WTC11 (cell line): ENCODE measurements around the gene ATP10D. TPM values are rescaled to one million over a fixed set of nuclear protein-coding genes. Genes with fewer than 3 reads are reported as not detected.

Source experiments
- ATAC-seq: fragments of 200-7000 bp; cut with Tn5 transposase; 2 replicates; pipeline ENCODE4 v1.10.0; 2021; ENCODE audit warnings: mild to moderate bottlenecking, moderate library complexity
- CTCF ChIA-PET: fragments of 300-600 bp; sonication (Branson Sonifier 250); formaldehyde crosslinking; loops from one replicate; lab custom pipeline; 2021; ENCODE audit warnings: antibody characterized with exemption; lab: Charles Lee
- POLR2A ChIA-PET: fragments of 350-600 bp; sonication (Branson Sonifier 250); formaldehyde crosslinking; loops from one replicate; lab custom pipeline; 2021; ENCODE audit warnings: antibody characterized with exemption; lab: Charles Lee
- DNase-seq: peaks from one replicate; pipeline ENCODE4 v3.0.0; 2021; ENCODE audit warnings: low spot score
- H3K27ac Mint-ChIP-seq: 2 replicates; pipeline ENCODE4 v1.8.0; 2021; ENCODE audit warnings: mixed read lengths
- H3K27me3 Mint-ChIP-seq: 2 replicates; pipeline ENCODE4 v1.8.0; 2021; ENCODE audit warnings: low read depth, mild to moderate bottlenecking, moderate library complexity, mixed read lengths
- H3K36me3 Mint-ChIP-seq: 2 replicates; pipeline ENCODE4 v1.8.0; 2021; ENCODE audit warnings: mixed read lengths
- H3K4me1 Mint-ChIP-seq: 2 replicates; pipeline ENCODE4 v1.8.0; 2022; ENCODE audit warnings: mixed read lengths
- H3K4me3 Mint-ChIP-seq: 2 replicates; pipeline ENCODE4 v1.8.0; 2021; ENCODE audit warnings: mild to moderate bottlenecking, moderate library complexity, mixed read lengths
- H3K9me3 Mint-ChIP-seq: 2 replicates; pipeline ENCODE4 v1.8.0; 2021; ENCODE audit warnings: mixed read lengths
- ATF1 ChIP-seq: sonication (generic); formaldehyde crosslinking; IDR thresholded peaks from 2 replicates; pipeline ENCODE4 v1.8.1; 2023; ENCODE audit warnings: mild to moderate bottlenecking, moderate library complexity, missing genetic modification reagents
- ESRRA ChIP-seq: sonication (generic); formaldehyde crosslinking; IDR thresholded peaks from 2 replicates; pipeline ENCODE4 v1.8.1; 2022; ENCODE audit warnings: mild to moderate bottlenecking, missing genetic modification reagents, borderline replicate concordance
- FOXJ3 ChIP-seq: sonication (generic); formaldehyde crosslinking; IDR thresholded peaks from 2 replicates; pipeline ENCODE4 v1.9.0; 2021; ENCODE audit warnings: missing genetic modification reagents, mild to moderate bottlenecking, borderline replicate concordance
- JAZF1 ChIP-seq: fragments of 250-450 bp; sonication (Bioruptor Pico); IDR thresholded peaks from 2 replicates; pipeline ENCODE4 v1.9.0; 2021; ENCODE audit warnings: moderate library complexity, mild to moderate bottlenecking, inconsistent platforms
- RORB ChIP-seq: fragments of 250-450 bp; sonication (Bioruptor Pico); IDR thresholded peaks from 2 replicates; pipeline ENCODE4 v1.9.0; 2021; ENCODE audit warnings: mild to moderate bottlenecking
- TCF7 ChIP-seq: sonication (generic); formaldehyde crosslinking; IDR thresholded peaks from 2 replicates; pipeline ENCODE4 v1.8.0; 2022; ENCODE audit warnings: mild to moderate bottlenecking, low read depth, missing genetic modification reagents, moderate library complexity
- TP53 ChIP-seq: sonication (generic); formaldehyde crosslinking; IDR thresholded peaks from 2 replicates; pipeline ENCODE4 v1.8.1; 2023; ENCODE audit warnings: mild to moderate bottlenecking, missing genetic modification reagents
- ZNF121 ChIP-seq: sonication (generic); formaldehyde crosslinking; IDR thresholded peaks from 2 replicates; pipeline ENCODE4 v1.8.0; 2023; ENCODE audit warnings: missing genetic modification reagents
- ZNF232 ChIP-seq: sonication (generic); formaldehyde crosslinking; IDR thresholded peaks from 2 replicates; pipeline ENCODE4 v1.8.0; 2022; ENCODE audit warnings: mild to moderate bottlenecking, missing genetic modification reagents
- ZNF317 ChIP-seq: sonication (generic); formaldehyde crosslinking; IDR thresholded peaks from 2 replicates; pipeline ENCODE4 v1.8.1; 2023; ENCODE audit warnings: low read depth, mild to moderate bottlenecking, moderate library complexity, missing genetic modification reagents, borderline replicate concordance
- total RNA-seq: library from RNA; stranded (reverse); gene quantifications from 3 replicates; pipeline ENCODE4 v1.2.3, GENCODE V29; 2021
- TF ChIP-seq, protein P1 (sequence below): sonication (generic); formaldehyde crosslinking; IDR thresholded peaks from 2 replicates; pipeline ENCODE4 v1.8.1; 2023; ENCODE audit warnings: mild to moderate bottlenecking, missing genetic modification reagents, borderline replicate concordance
- TF ChIP-seq, protein P2 (sequence below): sonication (generic); formaldehyde crosslinking; IDR thresholded peaks from 2 replicates; pipeline ENCODE4 v1.8.1; 2022; ENCODE audit warnings: mild to moderate bottlenecking, moderate library complexity, missing genetic modification reagents
- TF ChIP-seq, protein P3 (sequence below): fragments of 200-600 bp; IDR thresholded peaks from 2 replicates; pipeline ENCODE4 v1.8.0; 2022; ENCODE audit warnings: antibody characterized with exemption
- TF ChIP-seq, protein P4 (sequence below): fragments of 250-450 bp; sonication (Bioruptor Pico); IDR thresholded peaks from 2 replicates; pipeline ENCODE4 v1.9.0; 2021; ENCODE audit warnings: mild to moderate bottlenecking, borderline replicate concordance
- TF ChIP-seq, protein P5 (sequence below): sonication (generic); formaldehyde crosslinking; IDR thresholded peaks from 2 replicates; pipeline ENCODE4 v1.8.1; 2023; ENCODE audit warnings: mild to moderate bottlenecking, missing genetic modification reagents, moderate library complexity
- TF ChIP-seq, protein P6 (sequence below): fragments of 250-450 bp; sonication (Bioruptor Pico); conservative IDR thresholded peaks from 2 replicates; pipeline ENCODE4 v1.9.0; 2021; ENCODE audit warnings: mild to moderate bottlenecking

ATP10D gene
- total RNA-seq, 1 experiment from 2014 or later = 3.1 TPM

DNA sequence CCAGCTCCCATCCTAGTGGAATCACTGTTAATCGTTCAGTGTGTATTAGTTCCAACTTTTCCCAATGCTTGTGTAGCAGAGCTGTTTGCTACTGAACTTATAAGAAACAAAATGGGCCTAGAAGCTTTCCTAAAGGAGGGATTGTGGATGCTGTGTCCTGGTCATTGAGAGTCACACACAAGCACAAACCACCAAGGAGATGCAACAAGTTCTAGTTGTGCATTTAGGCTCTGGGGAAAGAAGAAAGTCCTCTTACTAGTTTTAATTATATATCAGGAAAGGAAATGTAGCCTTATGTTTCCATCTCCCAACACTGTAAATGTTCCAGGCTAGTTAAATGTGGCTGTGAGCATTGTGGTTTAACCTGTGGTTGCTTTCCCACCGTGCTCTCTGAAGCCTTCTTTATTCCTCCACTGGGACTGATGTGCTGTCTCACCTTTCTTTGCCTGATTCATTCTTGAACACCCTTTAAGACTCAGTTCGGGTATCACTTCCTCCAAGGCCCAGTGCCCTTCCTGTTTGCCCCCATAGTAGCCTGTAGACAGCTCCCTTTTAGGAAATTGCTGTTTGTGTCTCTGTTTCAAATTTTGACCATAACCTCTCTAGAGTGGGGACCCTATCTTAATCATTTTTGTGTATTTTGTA is 34.3 kb downstream of the ATP10D start (continued):
- no peak for TF ChIP-seq JAZF1 (CRISPR knock-in tag)
- TF ChIP-seq RORB = no peak
- no peak for TF ChIP-seq TP53 (CRISPR knock-in tag)
- no peak for TF ChIP-seq ZNF232 (CRISPR knock-in tag)
- TF ChIP-seq FOXJ3 (CRISPR knock-in tag) = no peak
- no peak for TF ChIP-seq ZNF121 (CRISPR knock-in tag)
- TF ChIP-seq, protein P1, sequence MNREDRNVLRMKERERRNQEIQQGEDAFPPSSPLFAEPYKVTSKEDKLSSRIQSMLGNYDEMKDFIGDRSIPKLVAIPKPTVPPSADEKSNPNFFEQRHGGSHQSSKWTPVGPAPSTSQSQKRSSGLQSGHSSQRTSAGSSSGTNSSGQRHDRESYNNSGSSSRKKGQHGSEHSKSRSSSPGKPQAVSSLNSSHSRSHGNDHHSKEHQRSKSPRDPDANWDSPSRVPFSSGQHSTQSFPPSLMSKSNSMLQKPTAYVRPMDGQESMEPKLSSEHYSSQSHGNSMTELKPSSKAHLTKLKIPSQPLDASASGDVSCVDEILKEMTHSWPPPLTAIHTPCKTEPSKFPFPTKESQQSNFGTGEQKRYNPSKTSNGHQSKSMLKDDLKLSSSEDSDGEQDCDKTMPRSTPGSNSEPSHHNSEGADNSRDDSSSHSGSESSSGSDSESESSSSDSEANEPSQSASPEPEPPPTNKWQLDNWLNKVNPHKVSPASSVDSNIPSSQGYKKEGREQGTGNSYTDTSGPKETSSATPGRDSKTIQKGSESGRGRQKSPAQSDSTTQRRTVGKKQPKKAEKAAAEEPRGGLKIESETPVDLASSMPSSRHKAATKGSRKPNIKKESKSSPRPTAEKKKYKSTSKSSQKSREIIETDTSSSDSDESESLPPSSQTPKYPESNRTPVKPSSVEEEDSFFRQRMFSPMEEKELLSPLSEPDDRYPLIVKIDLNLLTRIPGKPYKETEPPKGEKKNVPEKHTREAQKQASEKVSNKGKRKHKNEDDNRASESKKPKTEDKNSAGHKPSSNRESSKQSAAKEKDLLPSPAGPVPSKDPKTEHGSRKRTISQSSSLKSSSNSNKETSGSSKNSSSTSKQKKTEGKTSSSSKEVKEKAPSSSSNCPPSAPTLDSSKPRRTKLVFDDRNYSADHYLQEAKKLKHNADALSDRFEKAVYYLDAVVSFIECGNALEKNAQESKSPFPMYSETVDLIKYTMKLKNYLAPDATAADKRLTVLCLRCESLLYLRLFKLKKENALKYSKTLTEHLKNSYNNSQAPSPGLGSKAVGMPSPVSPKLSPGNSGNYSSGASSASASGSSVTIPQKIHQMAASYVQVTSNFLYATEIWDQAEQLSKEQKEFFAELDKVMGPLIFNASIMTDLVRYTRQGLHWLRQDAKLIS (CRISPR knock-in tag) = no peak

DNA sequence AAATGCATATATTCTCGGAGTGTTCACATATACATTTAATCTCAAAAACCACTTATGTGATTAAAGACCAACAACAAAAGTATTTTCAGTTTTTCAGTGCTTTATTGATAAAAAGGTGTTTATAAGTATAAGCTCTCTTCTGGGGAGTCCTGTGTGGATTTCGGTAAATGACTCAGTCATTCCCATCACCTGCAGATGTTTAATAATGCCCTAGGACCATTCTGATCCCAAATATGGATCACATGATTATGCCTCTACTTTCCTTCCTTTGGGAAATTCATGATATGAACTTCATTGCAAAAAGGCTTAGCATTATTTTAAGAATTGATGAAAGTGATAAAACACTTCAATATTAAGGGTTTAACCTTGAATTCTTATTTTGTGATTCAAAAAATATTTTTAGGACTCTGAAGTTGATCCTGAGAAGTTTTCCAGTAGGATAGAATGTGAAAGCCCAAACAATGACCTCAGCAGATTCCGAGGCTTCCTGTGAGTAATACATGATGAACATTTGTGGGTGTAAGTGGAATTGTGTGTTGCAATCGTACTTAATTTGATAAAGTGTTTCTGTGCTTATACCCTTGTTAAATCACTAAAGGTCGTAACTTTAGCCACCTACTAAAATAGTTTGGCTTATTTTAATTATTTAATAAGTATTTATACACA is 40.2 kb downstream of the ATP10D start:
- Mint-ChIP-seq H3K27me3 (no peaks in the 10 kb centered on the region), H3K4me1 (no peaks in the 10 kb centered on the region), H3K36me3 (peaks cover 16% of the 10 kb centered on the region), H3K9me3 (peaks cover 20% of the 10 kb centered on the region), H3K4me3 (no peak overlapping the region), H3K27ac (no peak overlapping the region)
- DNase-seq = no peak
- CTCF ChIA-PET = no interaction called here
- POLR2A ChIA-PET = no interaction called here
- ATAC-seq = no peak
- TF ChIP-seq, protein P2, sequence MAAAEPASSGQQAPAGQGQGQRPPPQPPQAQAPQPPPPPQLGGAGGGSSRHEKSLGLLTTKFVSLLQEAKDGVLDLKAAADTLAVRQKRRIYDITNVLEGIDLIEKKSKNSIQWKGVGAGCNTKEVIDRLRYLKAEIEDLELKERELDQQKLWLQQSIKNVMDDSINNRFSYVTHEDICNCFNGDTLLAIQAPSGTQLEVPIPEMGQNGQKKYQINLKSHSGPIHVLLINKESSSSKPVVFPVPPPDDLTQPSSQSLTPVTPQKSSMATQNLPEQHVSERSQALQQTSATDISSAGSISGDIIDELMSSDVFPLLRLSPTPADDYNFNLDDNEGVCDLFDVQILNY (CRISPR knock-in tag) = no peak
- TF ChIP-seq ZNF317 (no peak), TCF7 (CRISPR knock-in tag) (no peak), ATF1 (CRISPR knock-in tag) (no peak), ESRRA (no peak)
- TF ChIP-seq, protein P1 (CRISPR knock-in tag) = no peak
- TF ChIP-seq, protein P3, sequence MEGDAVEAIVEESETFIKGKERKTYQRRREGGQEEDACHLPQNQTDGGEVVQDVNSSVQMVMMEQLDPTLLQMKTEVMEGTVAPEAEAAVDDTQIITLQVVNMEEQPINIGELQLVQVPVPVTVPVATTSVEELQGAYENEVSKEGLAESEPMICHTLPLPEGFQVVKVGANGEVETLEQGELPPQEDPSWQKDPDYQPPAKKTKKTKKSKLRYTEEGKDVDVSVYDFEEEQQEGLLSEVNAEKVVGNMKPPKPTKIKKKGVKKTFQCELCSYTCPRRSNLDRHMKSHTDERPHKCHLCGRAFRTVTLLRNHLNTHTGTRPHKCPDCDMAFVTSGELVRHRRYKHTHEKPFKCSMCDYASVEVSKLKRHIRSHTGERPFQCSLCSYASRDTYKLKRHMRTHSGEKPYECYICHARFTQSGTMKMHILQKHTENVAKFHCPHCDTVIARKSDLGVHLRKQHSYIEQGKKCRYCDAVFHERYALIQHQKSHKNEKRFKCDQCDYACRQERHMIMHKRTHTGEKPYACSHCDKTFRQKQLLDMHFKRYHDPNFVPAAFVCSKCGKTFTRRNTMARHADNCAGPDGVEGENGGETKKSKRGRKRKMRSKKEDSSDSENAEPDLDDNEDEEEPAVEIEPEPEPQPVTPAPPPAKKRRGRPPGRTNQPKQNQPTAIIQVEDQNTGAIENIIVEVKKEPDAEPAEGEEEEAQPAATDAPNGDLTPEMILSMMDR = no peak
- TF ChIP-seq, protein P4, sequence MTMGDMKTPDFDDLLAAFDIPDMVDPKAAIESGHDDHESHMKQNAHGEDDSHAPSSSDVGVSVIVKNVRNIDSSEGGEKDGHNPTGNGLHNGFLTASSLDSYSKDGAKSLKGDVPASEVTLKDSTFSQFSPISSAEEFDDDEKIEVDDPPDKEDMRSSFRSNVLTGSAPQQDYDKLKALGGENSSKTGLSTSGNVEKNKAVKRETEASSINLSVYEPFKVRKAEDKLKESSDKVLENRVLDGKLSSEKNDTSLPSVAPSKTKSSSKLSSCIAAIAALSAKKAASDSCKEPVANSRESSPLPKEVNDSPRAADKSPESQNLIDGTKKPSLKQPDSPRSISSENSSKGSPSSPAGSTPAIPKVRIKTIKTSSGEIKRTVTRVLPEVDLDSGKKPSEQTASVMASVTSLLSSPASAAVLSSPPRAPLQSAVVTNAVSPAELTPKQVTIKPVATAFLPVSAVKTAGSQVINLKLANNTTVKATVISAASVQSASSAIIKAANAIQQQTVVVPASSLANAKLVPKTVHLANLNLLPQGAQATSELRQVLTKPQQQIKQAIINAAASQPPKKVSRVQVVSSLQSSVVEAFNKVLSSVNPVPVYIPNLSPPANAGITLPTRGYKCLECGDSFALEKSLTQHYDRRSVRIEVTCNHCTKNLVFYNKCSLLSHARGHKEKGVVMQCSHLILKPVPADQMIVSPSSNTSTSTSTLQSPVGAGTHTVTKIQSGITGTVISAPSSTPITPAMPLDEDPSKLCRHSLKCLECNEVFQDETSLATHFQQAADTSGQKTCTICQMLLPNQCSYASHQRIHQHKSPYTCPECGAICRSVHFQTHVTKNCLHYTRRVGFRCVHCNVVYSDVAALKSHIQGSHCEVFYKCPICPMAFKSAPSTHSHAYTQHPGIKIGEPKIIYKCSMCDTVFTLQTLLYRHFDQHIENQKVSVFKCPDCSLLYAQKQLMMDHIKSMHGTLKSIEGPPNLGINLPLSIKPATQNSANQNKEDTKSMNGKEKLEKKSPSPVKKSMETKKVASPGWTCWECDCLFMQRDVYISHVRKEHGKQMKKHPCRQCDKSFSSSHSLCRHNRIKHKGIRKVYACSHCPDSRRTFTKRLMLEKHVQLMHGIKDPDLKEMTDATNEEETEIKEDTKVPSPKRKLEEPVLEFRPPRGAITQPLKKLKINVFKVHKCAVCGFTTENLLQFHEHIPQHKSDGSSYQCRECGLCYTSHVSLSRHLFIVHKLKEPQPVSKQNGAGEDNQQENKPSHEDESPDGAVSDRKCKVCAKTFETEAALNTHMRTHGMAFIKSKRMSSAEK (CRISPR knock-in tag) = no peak
- TF ChIP-seq, protein P5, sequence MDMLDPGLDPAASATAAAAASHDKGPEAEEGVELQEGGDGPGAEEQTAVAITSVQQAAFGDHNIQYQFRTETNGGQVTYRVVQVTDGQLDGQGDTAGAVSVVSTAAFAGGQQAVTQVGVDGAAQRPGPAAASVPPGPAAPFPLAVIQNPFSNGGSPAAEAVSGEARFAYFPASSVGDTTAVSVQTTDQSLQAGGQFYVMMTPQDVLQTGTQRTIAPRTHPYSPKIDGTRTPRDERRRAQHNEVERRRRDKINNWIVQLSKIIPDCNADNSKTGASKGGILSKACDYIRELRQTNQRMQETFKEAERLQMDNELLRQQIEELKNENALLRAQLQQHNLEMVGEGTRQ (CRISPR knock-in tag) = no peak
- TF ChIP-seq, protein P6, sequence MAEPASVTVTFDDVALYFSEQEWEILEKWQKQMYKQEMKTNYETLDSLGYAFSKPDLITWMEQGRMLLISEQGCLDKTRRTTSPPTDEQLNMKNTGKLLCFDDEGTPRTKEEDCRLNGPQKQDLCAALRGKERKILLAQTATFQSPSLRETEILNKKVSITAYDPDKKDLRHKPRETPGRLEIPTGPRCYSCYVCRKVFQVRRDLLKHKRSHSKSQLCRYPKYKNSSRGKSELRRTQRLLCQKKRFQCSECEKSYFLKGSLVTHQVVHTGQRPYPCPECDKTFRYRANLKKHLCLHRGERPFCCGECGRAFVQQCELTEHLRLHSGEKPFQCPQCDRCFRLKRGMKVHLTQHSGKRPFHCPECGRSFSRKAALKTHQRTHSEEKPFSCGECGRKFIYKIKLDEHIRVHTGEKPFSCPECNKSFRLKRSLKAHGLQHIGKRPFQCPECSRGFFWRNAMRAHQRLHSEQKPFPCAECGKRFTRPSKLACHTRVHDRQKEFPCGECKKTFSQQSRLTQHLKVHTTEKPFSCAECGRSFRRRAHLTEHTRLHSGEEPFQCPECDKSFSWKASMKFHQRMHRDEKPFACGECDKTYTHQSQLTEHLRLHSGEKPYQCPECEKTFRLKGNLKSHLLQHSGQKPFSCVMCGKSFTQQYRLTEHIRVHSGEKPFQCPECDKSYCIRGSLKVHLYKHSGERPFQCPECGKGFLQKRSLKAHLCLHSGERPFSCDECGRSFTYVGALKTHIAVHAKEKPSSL = no peak
